Activated naive CD4-positive, alpha-beta T cell treated with anti-CD3 and anti-CD28 coated beads for 36 hours (primary cell): ENCODE measurements around the gene GUCY2D. TPM values are rescaled to one million over a fixed set of nuclear protein-coding genes. Genes with fewer than 3 reads are reported as not detected.

Experiments
- CTCF ChIA-PET: fragments of 350-600 bp; sonication (Branson Sonifier 250); formaldehyde crosslinking; loops from one replicate; lab custom pipeline; 2021; ENCODE audit warnings: antibody characterized with exemption; lab: Charles Lee
- DNase-seq: peaks from one replicate; pipeline ENCODE4 v3.0.0-alpha.2; 2020
- H3K27ac Mint-ChIP-seq: one replicate; pipeline ENCODE4 v1.8.0; 2021; ENCODE audit warnings: mild to moderate bottlenecking, mixed read lengths
- H3K27me3 Mint-ChIP-seq: one replicate; pipeline ENCODE4 v1.8.0; 2021; ENCODE audit warnings: low read depth, mixed read lengths
- H3K36me3 Mint-ChIP-seq: one replicate; pipeline ENCODE4 v1.8.0; 2021; ENCODE audit warnings: low read depth, mixed read lengths
- H3K4me1 Mint-ChIP-seq: one replicate; pipeline ENCODE4 v1.8.0; 2021; ENCODE audit warnings: low read depth, mixed read lengths
- H3K4me3 Mint-ChIP-seq: one replicate; pipeline ENCODE4 v1.8.0; 2021; ENCODE audit warnings: mild to moderate bottlenecking, moderate library complexity, mixed read lengths
- H3K9me3 Mint-ChIP-seq: one replicate; pipeline ENCODE4 v1.8.0; 2021; ENCODE audit warnings: mixed read lengths
- intact Hi-C: fragments of 100-400 bp; cut with micrococcal nuclease; formaldehyde crosslinking; loops from one replicate; pipeline ENCODE4 v1.15.1; 2023
- total RNA-seq, 2 experiments: library from RNA; stranded (reverse); gene quantifications; one replicate each; pipeline ENCODE4 v1.2.3, GENCODE V29; 2021

GUCY2D gene
- total RNA-seq, 2 experiments from 2014 or later = not detected

GRCh38 chr17:8064561-8065019 lies 62.2 kb downstream of the GUCY2D start:
- CTCF ChIA-PET = no interaction called here
- peaks cover 48% of the 10 kb centered on the region for H3K27me3 Mint-ChIP-seq
- no peak overlapping the region for H3K27ac Mint-ChIP-seq
- DNase-seq = no peak
- no peaks in the 10 kb centered on the region for H3K9me3 Mint-ChIP-seq
- intact Hi-C loops = no loop called here
- H3K36me3 Mint-ChIP-seq = no peaks in the 10 kb centered on the region
- no peaks in the 10 kb centered on the region for H3K4me1 Mint-ChIP-seq
- H3K4me3 Mint-ChIP-seq = no peak overlapping the region

GRCh38 chr17:8066841-8067775 lies 64.7 kb downstream of the GUCY2D start:
- Mint-ChIP-seq H3K9me3 (no peaks in the 10 kb centered on the region), H3K27ac (no peak overlapping the region), H3K4me1 (no peaks in the 10 kb centered on the region), H3K4me3 (no peak overlapping the region), H3K27me3 (peaks cover 36% of the 10 kb centered on the region), H3K36me3 (no peaks in the 10 kb centered on the region)
- intact Hi-C loops = no loop called here
- CTCF ChIA-PET = interaction anchor here (1.4 kb wide), 1 partner anchor 43 kb away, joined by 3 read pairs; no protein-coding TSS in a partner anchor
- no peak for DNase-seq

GRCh38 chr17:8067806-8068205 lies 65.4 kb downstream of the GUCY2D start:
- H3K4me3 Mint-ChIP-seq = no peak overlapping the region
- no peaks in the 10 kb centered on the region for H3K36me3 Mint-ChIP-seq
- peaks cover 32% of the 10 kb centered on the region for H3K27me3 Mint-ChIP-seq
- peaks cover 5% of the 10 kb centered on the region for H3K4me1 Mint-ChIP-seq
- no peak overlapping the region for H3K27ac Mint-ChIP-seq
- DNase-seq = no peak
- no peaks in the 10 kb centered on the region for H3K9me3 Mint-ChIP-seq
- intact Hi-C loops = no loop called here
- CTCF ChIA-PET = no interaction called here

GRCh38 chr17:8068736-8069586 lies 66.5 kb downstream of the GUCY2D start:
- CTCF ChIA-PET = interaction anchor here (1.0 to 12.5 kb wide), 6 partner anchors 10 to 52 kb away, joined by 3 to 204 read pairs (median 10); partner anchors contain the start of gene ALOXE3
- Mint-ChIP-seq H3K4me3 (no peak overlapping the region), H3K4me1 (peaks cover 14% of the 10 kb centered on the region), H3K27me3 (peaks cover 31% of the 10 kb centered on the region), H3K27ac (no peak overlapping the region), H3K36me3 (no peaks in the 10 kb centered on the region), H3K9me3 (no peaks in the 10 kb centered on the region)
- DNase-seq = no peak
- intact Hi-C loops = no loop called here

- Mint-ChIP-seq H3K4me3 (no peak overlapping the region), H3K4me1 (peaks cover 16% of the 10 kb centered on the region), H3K9me3 (no peaks in the 10 kb centered on the region), H3K27ac (no peak overlapping the region), H3K27me3 (peaks cover 32% of the 10 kb centered on the region), H3K36me3 (no peaks in the 10 kb centered on the region)
- CTCF ChIA-PET = interaction anchor here (0.7 to 12.5 kb wide), 7 partner anchors 10 to 53 kb away, joined by 3 to 204 read pairs (median 9); partner anchors contain the start of gene ALOXE3
- intact Hi-C loops = no loop called here
- no peak for DNase-seq
Observed at GRCh38 chr17:8069587-8069860, 67.1 kb downstream of the GUCY2D start.

Other genes starting within 250 kb of the GUCY2D start
- gene KDM6B, start 168.4 kb upstream of the GUCY2D start, total RNA-seq = 10 to 100 TPM; 22.7 to 24.1 TPM
- 1 to 10 TPM; 1.2 to 1.5 TPM for gene TMEM88, start 147.5 kb upstream of the GUCY2D start, total RNA-seq
- 10 to 100 TPM; 75.0 to 75.3 TPM for gene NAA38, start 145.1 kb upstream of the GUCY2D start, total RNA-seq
- gene CYB5D1, start 144.6 kb upstream of the GUCY2D start, total RNA-seq = 1 to 10 TPM; 6.1 to 6.5 TPM
- gene CHD3, start 113.8 kb upstream of the GUCY2D start, total RNA-seq = 100 to 1,000 TPM; 180 to 185 TPM
- gene RNF227, start 86.3 kb upstream of the GUCY2D start, total RNA-seq = 1 to 10 TPM; 3.1 to 3.8 TPM
- gene KCNAB3, start 72.8 kb upstream of the GUCY2D start, total RNA-seq = 1 to 10 TPM; 2.2 TPM
- gene TRAPPC1, start 70.7 kb upstream of the GUCY2D start, total RNA-seq = 100 to 1,000 TPM; 162 to 172 TPM
- gene CNTROB, start 70.4 kb upstream of the GUCY2D start, total RNA-seq = 10 to 100 TPM; 49.3 to 56.3 TPM
- gene ALOX15B, start 36.4 kb downstream of the GUCY2D start, total RNA-seq = not detected
- 1 to 10 TPM; 2.0 to 2.1 TPM for gene ALOX12B, start 85.1 kb downstream of the GUCY2D start, total RNA-seq
- gene ALOXE3, start 115.9 kb downstream of the GUCY2D start, total RNA-seq = not detected
- gene HES7, start 121.5 kb downstream of the GUCY2D start, total RNA-seq = 1 to 10 TPM; 2.4 to 2.9 TPM
- 10 to 100 TPM; 62.2 to 73.3 TPM for gene PER1, start 149.8 kb downstream of the GUCY2D start, total RNA-seq
- 10 to 100 TPM; 33.3 to 35.8 TPM for gene VAMP2, start 160.3 kb downstream of the GUCY2D start, total RNA-seq
- gene TMEM107, start 173.8 kb downstream of the GUCY2D start, total RNA-seq = 10 to 100 TPM; 27.6 to 31.5 TPM
- gene BORCS6, start 187.6 kb downstream of the GUCY2D start, total RNA-seq = 1 to 10 TPM; 4.0 to 4.3 TPM
- 100 to 1,000 TPM; 243 TPM for gene AURKB, start 208.0 kb downstream of the GUCY2D start, total RNA-seq
- gene CTC1, start 245.4 kb downstream of the GUCY2D start, total RNA-seq = 10 to 100 TPM; 67.0 to 74.7 TPM
- gene PFAS, start 246.7 kb downstream of the GUCY2D start, total RNA-seq = 100 to 1,000 TPM; 106 to 110 TPM